GDM1 (cell line): ENCODE results near the gene NCL.
"Not testable (repeated sequence)": the region's sequence is repeated elsewhere in the genome, so short reads cannot be mapped to it uniquely, and the experiment has no call there.

Experiments
- DNase-seq: peaks from one replicate; lab custom pipeline; 2025; lab: John Stamatoyannopoulos, UW

Gene NCL

DNA sequence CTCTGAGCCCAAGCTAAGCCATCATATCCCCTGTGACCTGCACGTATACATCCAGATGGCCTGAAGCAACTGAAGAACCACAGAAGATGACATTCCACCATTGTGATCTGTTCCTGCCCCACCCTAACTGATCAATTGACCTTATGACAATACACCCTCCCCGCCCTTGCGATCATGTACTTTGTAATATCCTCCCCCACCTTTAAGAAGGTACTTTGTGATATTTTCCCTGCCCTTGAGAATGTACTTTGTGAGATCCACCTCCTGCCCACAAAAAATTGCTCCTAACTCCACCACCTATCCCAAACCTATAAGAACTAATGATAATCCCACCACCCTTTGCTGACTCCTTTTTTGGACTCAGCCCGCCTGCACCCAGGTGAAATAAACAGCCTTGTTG is 33.8 kb downstream of the NCL start:
- not testable (repeated sequence) for DNase-seq

DNA sequence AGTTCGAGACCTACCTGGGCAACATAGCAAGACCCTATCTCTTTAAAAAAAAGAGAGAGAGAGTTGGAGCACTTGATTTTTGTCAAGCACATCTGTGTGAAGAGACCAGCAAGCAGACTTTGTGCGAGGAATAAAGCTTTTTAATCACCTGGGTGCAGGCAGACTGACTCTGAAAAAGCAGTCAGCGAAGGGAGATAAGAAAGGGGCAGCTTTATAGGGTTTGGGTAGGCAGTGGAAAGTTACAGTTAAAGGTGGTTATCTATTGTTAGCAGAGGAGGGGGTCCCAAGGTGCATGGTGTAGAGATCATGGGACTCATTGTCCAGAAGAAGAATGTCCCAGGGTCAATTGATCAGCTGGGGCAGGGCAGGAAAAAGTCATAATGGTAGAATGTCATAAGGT is 34.4 kb downstream of the NCL start:
- no peak for DNase-seq

DNA sequence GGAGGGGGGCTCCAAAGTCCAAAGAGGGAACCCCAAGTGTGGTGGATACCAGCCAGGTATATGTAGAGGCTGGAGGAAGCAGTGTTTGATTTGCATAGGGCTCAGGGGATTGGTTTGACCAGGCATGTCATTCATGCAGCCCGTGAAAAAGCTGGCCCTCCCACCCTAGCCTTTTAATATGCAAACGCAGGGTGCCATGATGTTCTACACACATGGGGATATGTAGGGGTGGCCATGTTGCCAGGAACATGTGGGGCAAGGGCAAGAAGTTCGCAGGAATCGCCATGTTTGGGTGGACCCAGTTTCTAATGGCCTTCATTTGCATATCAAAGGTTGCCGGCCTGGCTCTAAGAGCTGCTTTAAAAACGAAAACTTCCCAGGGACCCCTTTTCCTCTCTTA is 35.1 kb downstream of the NCL start:
- DNase-seq: no peak

DNA sequence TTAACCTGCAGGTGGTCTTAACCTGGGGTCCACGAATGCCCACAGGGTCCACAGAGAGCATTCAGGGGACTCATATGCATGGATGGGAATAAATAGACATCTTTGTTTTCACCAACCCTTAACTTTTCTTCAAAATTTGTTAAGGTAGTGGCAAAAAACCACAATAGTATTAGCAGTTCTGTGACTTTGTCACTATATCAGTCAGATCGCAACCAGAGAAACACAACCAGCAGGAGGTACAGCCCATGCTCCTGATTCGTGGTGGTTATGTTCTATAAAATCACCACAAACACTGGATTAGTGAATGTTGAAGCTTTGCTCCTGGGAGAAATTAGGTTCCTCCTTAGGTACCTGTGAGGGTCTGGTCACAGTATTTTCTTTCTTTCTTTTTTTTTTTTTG is 37.2 kb downstream of the NCL start:
- DNase-seq: no peak

DNA sequence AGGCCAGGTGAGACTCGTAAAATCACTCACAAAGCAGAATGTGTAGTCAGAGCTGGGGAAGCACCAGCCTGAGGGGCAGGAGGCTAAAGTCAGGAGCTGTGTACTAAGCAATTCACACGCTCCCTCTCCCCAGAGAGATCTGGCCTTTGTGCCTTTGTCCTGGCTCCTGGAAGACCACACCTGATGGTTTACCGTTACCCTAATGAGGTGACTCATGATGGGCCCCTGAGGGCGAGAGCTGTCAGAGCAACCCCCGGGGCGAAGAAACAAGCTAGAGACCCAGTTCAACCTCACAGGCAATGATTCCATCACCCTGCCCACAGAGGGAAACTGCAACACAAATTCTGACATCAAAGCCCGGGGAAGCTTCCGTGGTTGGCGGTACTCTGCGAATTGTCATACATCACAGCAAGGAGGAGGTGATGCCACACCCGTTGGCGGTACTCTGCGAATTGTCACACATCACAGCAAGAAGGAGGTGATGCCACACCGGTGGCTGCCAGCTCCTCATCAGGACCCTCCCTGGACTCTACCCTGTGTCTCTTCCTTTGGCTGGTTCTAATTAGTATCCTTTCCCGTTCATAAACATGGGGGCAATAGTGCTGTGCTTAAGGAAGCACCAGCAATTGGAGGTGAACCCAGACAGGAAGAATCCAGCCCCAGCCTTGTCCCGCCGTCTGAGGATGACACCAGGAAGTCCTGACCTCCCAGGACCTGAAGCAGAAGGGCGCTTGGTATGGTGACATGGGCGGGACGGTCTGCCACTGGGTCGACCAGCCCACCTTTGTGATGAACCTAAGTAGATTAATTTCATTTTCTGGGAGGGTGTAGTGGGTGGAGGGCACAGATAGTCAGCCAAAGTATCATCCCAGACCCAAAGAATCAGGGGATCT is 38.2 kb downstream of the NCL start:
- DNase-seq: no peak

DNA sequence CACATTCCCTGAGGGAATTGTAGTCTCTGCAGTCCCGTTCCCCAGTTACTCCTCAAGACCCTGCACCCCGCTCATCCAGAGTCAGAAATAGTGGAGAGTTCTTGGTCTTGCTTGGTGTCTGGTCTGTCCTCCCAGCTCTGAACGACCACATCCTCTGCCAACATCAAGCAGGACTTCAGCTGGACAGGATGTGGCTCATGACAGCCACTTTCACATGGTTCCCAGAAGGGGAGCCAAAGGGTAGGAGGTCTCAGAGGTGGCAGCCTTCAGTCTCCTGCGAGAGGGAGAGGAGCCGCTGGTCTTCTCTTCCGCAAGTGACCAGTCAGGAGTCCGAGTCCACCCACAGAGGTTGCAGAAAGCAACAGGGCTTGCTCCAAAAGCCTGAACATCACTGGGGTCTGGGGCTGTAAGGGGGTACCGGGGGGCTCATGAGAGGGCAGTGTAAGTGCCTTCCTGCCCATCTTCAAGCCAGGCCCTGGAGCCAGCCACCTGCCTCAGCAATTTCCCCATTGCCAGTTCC is 38.9 kb downstream of the NCL start:
- no peak for DNase-seq

DNA sequence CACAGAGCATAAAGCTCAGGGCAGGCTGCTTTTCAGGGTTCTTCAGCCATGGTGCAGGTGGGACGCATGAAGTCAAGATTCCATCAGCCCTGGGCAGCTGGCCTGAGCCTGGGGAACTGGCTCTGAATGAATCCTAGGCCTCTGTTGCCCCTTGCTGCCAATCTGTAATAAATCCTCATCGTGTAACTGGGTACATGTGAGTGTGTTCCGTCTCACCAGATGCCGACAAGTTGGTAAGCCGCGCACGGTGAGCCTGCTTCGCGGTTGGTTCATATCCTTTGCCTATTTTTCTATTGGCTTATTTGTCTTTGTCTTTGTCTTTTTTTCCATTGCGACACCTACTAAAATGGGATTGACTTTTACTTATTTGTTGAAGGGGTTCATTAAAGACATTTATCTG is 41.1 kb downstream of the NCL start:
- DNase-seq: no peak

DNA sequence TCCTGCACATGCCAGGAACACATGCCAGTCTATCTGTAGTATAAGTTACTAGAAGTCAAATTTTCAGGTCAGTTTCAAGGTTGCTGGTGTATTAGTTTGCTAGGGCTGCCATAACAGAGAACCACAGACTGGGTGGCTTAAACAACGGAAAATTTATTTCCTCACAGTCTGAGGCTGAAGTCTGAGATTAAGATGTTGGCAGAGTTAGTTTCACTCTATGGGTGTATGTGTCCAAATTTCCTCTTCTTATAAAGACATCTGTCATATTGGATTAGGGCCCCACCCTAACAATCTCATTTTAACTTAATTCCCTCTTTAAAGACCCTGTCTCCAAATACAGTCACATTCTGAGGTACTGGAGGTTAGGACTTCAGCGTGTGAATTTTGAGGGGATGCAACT is 42.2 kb downstream of the NCL start:
- no peak for DNase-seq

DNA sequence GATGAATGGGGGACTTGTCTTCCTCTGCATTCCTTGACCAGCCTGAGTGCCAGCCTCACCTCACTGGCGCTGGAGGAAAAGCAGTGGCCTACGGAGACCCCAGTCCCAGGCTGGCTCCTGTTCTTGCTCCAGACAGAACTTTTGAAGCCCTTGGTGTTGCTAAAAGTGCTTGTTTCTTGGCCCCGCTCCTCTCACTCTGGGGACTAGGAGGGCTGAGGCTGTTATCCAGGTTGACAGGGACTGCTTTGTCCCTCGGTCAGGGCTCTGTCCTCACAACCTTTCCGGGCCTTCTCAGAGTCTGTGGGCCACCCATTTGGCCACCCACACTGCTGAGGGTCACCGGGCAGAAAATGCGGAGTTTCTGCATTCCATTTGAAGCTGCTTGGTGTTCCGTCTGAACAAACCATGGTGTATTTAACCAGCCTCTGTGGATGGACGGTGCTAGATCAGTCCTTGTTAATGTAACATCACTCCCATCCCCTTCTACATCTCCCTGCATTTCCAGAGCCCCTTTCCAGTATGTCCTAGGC is 43.2 kb downstream of the NCL start:
- DNase-seq: no peak

DNA sequence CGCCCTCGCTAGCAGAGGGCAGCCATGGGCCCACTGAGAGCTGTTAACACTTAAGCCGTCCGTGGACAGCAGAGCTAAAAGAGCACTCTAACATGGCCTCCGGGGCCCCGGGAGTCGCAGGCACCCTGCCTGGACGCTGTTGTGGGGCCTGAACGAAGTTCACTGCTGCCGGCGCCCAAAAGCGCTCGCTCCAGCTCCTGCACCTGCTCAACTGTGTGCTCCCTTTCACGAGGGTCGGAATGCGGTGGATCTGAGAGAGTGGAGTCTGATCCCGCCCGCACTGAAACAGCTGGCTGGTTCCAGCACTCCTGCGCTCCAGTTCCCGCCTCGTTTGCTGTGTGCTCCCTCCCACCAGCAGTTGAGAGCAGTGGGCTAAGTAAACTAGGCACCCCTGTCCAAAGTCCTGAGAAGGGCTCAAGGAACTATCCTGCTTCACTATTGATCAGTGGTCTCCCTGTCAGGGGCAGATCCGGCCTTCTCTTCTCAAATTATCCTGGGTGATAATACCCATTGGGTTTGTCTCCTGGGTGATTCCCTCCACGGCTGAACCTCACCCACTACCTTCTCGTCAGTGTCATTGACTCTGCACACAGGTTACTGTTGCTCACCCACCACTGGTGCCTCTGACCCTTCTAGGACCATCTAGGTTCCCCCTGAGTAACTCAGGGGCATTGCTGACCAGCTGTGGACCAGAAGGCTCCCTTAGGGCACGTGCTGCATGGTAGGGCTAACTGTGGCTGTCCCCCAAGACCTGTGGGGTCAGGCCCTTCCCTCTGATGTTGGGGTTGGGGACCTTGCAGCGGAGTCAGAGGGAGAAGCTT is 45.3 kb downstream of the NCL start:
- DNase-seq: no peak

DNA sequence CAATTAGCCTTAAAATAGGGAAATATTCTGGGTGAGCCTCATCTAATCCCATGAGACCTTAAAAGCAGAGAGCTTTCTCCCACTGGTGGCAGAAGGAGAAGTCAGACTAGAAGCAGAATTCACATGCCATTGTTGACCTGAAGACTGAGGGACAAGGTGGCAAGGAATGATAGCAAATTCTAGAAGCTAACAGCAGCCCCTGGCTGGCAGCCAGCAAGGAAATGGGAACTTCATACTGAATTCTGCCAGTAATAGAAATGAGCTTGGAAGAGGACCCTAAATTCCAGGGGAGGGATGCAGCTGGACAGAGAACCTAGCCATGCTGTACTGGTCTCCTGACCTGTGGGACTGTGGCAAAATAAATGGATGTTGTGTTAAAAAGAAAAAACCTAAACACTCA is 49.3 kb downstream of the NCL start:
- DNase-seq: no peak

DNA sequence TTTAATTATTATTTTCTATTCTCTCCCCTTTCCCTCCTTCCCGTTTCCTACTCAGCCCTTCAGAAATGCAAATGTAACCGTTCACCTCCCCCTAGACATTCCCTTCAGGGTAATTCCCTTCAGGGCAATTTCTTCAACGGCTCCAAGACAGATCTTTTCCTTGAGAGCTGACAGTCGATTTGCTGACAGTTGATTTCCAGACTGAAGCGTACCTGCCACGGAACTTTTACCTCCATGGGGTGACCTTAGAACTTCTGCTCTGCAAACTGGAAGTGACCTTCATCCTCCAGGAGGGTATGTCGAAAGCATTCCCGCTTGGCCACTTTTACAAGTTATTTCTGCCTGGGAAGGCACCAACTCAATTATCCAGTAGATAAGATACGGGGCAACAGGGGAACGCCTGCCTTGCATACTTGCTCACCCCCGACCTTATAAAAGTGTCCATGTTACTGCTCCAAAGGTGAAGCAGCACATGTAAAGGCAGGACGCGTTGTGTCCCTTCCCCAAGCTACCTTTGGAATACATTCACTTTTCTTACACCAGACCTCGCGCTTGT is 50.3 kb downstream of the NCL start:
- no peak for DNase-seq

DNA sequence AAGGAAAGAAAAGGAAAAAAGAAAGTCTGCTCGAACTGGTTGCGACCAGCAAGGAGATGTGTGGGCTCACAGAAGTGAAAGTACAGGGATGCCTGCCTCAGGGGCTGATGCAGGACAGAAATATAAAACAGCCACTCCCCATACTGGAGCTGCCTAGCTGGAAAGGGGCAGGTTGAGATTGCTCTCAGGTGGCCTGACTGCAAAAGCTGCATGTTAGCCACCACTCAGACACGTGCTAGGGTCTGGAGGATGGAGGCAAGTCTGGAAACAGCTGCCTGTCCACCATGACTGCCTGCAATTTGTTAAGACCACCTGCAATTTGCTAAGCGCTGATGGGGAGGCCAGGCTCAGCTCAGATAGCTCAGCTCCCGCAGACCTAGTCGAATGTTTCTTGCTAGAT is 50.8 kb downstream of the NCL start:
- no peak for DNase-seq

DNA sequence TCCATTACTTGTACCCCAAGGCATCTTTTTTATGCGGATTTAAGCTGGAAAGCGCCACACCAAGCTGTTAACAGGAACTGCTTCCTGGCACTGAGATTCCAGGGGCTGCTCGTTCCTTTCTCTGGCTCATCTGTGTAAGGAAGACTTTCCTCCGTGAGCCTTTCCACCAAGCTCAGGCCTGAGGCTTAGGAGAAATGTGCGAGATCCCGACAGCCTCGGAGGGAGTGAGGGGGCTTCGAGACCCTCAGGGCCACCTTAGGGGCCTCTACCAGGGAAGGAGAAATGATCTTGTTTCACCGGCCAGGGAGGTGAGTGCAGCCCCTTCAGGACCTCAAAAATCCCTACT is 51.7 kb downstream of the NCL start:
- DNase-seq: no peak

DNA sequence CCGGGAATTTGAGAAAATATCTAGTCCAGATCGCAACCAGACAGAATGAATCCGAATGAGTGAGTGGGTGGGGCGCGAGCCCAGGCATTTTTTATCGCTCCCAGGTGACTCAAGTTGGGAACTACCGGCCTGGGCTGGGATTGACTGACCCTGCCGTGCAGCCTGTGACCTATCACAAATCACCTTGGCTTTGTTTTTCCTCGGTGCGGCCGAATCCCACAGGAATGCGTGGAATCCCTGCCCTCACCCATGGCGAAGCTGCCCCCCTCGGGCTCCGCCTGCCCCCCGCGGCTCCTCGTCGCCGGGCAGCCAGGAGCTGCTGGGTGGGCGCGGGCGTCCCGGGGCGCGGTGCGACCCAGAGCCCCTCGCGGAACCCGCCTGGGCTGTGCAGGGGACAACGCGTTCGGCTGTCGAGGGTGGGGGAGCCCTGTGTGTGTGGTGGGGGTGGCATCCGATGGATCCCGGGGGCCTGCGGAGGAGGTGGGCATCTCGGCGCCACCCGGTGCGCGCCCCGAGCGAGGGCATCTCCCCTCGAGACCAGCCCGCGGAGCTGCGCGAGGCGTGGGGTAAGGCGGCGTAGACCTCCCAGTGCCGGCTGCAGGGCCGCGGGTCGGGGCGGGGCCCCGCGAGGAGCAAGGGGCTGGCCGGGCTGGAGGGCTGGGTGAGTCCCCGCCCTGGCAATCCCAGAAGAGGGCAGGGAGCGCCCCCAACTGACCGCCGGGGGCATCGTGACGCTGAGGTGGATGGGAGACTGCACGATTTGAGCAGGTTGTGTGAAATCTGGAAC is 52.3 kb downstream of the NCL start:
- DNase-seq: peak; percentile 76

DNA sequence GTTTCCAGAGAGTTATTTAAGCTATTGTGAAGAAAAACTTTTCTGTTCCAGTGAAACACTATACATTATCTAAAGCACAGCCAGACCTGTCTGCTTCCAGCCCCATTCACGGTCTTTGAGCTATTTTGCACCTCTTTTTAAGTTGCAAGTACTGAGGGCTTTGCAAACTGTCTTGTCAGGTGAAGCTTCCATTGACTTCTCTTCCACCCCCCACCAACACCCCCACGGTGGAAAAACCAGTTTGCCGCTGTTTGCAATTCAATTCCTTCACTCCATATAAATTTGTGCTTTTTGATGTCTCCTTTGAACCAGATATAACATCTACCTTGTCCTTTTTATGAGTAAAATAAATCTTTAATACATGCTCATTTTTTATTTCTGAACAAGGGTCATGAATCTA is 53.0 kb downstream of the NCL start:
- DNase-seq: no peak

DNA sequence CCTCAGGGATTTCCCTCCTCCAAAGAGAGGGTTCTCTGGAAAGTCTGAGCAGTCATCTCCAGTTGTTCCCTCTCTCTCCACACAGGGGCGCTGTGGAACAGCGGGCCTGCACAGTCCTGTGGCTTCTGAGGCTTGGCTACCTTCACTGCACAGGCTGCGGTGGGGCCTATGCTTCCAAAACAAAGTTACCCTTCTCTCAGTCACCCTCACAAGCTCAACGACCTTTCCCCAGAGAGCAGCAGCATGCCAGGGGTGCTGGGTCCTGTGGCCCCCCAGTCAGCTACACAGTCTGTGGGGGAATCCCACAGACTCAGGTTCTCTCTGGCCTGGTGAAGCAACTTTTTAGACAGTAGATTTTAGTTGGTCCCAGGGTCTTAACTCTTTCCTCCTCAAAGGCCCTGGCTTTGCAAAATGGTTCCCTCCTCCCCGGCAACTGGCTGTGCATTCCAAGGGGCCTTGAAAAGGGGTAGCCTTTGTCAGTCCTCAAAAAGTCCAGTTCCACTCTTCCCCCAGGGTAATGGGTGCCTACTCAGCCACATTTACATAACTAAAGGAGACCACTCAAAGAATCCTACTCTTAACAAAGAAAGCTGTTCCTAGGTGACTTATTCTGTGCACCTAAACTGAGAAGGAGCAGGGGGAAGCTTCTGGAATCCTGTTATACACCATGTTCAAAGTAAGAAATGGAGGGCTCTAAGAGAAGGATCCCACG is 53.8 kb downstream of the NCL start:
- no peak for DNase-seq

DNA sequence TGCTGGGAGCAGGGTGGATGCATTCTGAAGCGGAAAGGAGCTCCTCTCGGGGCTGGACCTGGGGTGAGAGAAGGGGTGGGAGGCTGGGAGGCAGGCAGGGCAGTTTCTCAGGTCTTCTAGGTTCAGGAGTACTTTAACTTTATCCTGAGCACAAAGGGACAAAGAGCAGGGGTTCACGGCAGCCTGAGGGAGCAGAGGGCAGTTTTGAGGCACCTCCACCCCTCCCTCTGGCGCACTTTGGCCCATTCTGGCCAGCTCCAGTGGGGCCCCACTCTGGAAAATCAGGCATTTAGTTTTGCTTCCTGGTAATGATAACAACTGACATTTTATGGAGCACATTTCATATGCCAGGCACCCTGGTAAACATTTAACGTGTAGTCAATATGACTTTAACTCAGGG is 54.5 kb downstream of the NCL start:
- DNase-seq: no peak

DNA sequence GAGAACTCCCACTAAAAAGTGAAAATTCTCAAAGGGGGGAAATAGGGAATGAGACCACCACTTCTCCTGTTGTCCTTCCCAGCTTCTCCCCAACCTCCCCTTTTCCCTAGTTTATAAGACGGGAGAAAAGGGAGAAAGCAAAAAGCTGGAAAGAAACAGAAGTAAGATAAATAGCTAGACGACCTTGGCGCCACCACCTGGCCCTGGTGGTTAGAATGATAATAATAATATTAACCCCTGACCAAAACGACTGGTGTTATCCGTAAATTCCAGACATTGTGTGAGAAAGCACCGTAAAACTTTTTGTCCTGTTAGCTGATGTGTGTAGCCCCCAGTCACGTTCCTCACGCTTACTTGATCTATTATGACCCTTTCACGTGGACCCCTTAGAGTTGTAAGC is 56.0 kb downstream of the NCL start:
- not testable (repeated sequence) for DNase-seq

DNA sequence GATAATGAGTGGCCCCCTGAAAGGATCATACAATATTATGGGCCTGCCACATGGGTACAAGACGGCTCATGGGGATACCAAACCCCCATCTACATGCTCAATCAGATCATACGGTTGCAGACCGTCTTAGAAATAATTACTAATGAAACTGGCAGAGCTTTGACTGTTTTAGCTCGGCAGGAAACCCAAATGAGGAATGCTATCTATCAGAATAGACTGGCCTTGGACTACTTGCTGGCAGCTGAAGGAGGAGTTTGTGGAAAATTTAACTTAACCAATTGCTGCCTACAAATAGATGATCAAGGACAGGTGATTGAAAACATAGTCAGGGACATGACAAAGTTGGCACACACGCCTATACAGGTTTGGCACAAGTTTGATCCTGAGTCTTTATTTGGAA is 56.6 kb downstream of the NCL start:
- not testable (repeated sequence) for DNase-seq
